ENCODE results near the gene PDE11A.

Gene PDE11A

GRCh38 chr2:177767768-177768167, 304.8 kb downstream of the PDE11A start:
- no peak for DNase-seq (ENCODE audit: low read depth in 1 of 2, low spot score in 1 of 2)

DNA sequence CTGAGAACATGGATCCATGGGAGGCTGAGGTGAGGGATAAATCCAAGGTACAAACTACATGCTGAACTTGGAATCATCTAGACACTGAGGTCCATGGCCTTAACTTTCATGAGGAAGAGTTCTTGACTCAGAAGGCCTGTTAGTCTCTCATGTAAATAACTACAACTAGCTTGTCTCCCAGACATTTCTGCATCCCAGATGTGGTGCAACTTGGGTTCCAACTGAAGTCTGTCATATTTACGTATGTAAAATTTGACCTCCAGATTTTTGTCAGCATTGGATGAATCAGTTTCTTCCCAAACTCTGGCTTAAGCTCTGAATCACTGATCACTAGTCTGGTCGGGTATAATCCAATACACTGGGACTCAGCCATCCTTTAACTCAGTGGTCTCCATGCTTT, 306.9 kb downstream of the PDE11A start:
- DNase-seq (ENCODE audit: low read depth in 1 of 2, low spot score in 1 of 2) = no peak

GRCh38 chr2:177763531-177764265, 308.9 kb downstream of the PDE11A start:
- peak; percentile 52 to 72 for DNase-seq (ENCODE audit: low read depth in 1 of 2, low spot score in 1 of 2)

- DNase-seq (ENCODE audit: low read depth in 1 of 2, low spot score in 1 of 2) = no peak
These were observed 313.1 kb downstream of the PDE11A start for GRCh38 chr2:177759443-177759842.

GRCh38 chr2:177758591-177759371, 313.8 kb downstream of the PDE11A start:
- no peak for DNase-seq (ENCODE audit: low read depth in 1 of 2, low spot score in 1 of 2)

DNA sequence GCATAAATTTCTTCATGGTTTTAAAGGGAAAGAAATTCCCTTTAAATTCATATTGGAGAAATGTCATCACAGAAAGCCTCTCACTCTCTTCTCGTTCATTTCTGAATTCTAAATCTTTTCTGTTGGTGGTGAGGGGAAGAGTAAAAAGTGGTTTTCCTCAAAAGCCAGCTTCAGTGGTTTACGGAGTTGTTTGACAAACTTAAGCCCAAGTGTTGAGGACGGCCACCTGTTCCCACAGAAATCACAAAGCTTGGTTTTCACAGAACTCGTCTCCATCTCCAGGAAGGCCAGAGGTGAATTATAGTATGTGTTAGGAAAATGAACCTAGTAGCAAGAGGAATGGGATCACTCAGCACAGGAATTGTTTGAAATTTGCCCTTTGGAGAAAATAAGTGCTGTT, 316.2 kb downstream of the PDE11A start:
- DNase-seq (ENCODE audit: low read depth in 1 of 2, low spot score in 1 of 2) = no peak

GRCh38 chr2:177754492-177754873, 318.1 kb downstream of the PDE11A start:
- no peak for DNase-seq (ENCODE audit: low read depth in 1 of 2, low spot score in 1 of 2)

DNA sequence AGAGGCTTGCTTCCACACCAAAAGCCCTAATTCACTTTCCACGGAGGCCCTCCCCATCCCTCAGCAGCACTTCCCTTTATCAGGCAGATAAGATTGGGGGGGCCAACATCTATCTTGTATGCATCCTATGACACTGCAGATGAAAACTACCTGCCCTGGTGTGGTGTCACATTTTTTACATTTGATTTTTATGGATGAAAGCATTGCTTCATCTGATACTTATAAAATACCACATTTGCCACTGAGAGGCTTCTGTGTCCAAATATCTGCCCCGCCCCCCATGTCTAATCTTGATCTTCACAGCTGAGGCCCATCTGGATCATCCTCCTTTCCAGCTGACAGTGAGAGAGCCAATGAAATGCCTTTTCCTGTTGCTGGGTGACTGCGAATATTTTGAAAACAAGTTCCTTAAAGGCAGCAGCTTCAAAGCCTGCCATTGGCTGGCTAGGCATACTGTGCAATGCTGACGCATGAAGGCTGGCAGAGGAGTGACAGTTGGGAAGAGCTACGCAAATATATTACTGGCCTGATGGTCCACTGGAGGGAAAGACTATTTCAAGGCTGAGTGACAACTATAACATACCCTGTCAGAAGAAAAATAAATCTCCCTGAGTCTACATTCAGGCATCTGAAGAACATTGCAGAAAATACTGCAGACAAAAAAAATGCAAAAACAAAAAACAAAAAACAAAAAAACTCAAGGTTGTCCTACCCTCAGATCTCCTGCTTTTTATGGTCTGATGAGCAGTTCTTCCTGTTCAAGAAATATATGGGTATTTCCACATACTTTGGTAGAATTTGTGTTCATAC, 318.7 kb downstream of the PDE11A start:
- DNase-seq (ENCODE audit: low read depth in 1 of 2, low spot score in 1 of 2) = no peak

- DNase-seq (ENCODE audit: low read depth in 1 of 2, low spot score in 1 of 2) = no peak
These were observed 324.2 kb downstream of the PDE11A start for GRCh38 chr2:177748360-177748759.

DNA sequence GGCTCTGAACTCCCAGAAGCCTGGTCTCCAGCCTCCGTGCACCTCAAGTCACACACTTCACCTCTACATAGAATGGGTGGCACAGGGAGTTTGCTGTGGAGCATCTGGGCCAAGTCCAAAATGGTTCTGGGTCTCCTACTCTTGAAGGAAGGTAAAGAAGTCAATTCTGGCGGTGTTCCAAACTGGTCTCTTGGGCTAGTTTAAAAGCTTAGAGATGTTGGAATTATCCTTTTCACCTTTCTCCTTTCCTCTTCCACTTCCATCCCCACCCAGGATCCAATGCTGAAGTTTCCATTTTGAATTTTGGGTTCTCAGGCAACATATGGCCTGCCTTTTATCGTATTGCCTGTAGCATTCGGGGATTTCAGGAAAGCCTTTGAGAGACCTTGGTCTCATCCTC, 325.2 kb downstream of the PDE11A start:
- no peak for DNase-seq (ENCODE audit: low read depth in 1 of 2, low spot score in 1 of 2)

DNA sequence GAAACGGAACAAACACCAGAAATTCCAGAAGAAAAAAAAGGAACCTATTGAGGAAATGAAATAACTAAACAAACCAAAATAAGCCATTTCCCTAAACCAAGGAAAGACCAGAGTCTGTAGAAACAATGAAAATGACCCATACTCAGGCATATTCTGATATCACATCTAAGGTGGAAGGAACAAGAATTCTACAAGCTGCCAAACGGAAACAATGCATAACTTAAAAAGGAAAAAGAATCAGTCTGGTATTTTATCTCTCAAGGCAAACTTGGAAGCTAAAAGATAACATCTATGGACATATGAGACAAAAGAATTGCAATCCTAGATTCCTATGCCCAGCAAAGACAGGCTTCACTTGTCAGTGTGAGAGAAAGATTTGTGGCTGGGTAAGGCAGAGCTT, 326.2 kb downstream of the PDE11A start:
- DNase-seq (ENCODE audit: low read depth in 1 of 2, low spot score in 1 of 2) = no peak

DNA sequence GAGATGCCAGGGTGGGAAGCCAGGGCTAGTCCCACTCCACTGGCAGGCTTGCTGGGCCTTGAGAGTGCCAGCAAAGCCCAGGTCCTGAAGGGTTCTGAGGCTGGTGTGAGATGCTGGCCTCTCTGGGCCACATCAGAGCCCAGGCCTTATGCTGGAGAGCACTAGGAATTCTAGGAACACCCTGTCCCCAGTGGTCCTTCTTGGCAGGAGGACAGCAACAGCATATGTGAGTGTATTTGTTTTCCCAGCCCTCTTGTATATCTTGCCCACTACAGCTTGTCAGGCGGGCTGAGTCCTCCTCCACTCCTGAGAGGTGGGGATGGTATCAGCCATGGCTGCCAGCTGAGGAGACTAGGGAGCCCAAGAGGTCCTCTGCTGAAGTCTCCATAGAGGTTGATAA, 327.0 kb downstream of the PDE11A start:
- no peak for DNase-seq (ENCODE audit: low read depth in 1 of 2, low spot score in 1 of 2)

DNA sequence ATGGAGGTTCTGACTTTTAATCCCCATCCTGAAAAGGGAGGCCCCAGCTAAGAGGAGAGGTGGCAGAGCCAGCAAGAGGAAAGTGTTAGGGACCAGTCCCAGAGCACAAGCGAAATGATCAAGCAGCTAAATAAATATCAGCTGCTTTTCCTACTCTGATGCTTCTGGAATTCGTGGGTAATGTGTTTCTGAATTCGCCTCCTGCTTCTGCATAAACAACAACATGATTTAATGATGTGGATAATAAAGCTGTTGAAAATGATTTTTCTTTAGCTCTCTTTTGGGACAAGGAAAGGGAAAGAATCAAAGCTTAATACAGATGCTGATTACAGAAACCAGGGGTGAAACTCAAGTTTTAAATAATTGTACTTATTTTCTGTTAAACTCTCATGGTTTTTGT, 329.7 kb downstream of the PDE11A start:
- DNase-seq (ENCODE audit: low read depth in 1 of 2, low spot score in 1 of 2) = no peak

- DNase-seq (ENCODE audit: low read depth in 1 of 2, low spot score in 1 of 2) = no peak
These were observed 330.7 kb downstream of the PDE11A start for GRCh38 chr2:177741866-177742265.

GRCh38 chr2:177740700-177741099, 331.9 kb downstream of the PDE11A start:
- no peak for DNase-seq (ENCODE audit: low read depth in 1 of 2, low spot score in 1 of 2)

GRCh38 chr2:177738461-177739235, 333.9 kb downstream of the PDE11A start:
- DNase-seq (ENCODE audit: low read depth in 1 of 2, low spot score in 1 of 2) = no peak

GRCh38 chr2:177735318-177735803, 337.2 kb downstream of the PDE11A start:
- DNase-seq (ENCODE audit: low read depth in 1 of 2, low spot score in 1 of 2) = no peak

- no peak for DNase-seq (ENCODE audit: low read depth in 1 of 2, low spot score in 1 of 2)
These were observed 339.2 kb downstream of the PDE11A start for GRCh38 chr2:177733322-177733855.

DNA sequence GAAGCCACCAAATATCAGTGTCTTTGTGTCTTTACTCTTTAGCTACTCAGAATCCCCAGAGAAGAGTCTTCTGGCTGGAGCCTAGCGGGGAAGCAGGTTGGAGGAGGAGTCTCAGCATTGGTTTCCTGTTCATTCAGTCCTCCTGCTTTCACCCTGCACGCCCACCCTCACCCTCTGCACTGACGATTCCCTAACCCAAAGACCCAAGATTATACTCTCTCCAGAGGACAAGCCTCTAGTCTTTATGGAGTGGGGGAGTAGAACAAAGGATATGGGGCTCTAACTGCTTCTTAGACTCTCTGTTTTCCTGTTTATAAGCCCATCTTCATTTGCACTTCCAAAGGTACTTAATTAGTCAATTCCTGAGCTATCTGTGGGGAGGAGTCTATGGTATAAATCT, 341.2 kb downstream of the PDE11A start:
- no peak for DNase-seq (ENCODE audit: low read depth in 1 of 2, low spot score in 1 of 2)

DNA sequence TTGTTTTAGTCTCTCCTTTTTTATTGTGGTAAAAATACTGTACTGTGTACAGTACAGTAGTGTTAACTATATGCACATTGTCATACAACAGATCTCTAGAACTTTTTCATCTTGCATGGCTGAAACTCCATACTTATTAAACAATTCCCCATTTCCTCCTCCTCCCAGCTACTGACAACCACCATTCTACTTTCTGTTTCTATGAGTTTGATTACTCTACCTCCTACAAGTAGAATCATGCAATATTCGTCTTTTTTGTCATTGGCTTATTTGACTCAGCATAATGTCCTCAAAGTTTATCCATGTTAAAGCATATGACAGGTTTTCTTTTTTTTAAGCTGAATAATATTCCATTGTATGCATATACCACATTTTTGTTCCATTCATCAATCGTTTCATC, 341.8 kb downstream of the PDE11A start:
- DNase-seq (ENCODE audit: low read depth in 1 of 2, low spot score in 1 of 2) = no peak

DNA sequence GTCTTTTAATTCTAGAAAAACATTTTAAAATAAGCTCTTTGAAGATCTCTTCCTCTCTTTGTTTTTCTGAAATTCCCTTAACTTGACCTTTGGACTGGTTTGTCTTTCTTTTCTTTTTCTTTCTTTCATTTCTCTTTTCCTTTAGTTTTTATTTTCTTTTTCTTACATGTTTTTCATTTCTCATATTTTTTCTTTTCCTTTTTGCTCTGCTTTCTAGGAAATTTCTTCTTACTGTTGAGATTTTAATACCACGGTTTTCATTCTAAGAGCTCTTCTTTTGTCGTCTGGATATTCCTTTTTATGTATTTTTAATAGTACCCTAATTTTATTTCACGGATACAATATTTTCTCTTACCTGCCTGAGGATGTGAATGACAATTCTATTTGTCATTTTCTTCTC, 342.2 kb downstream of the PDE11A start:
- no peak for DNase-seq (ENCODE audit: low read depth in 1 of 2, low spot score in 1 of 2)
